ENCODE results near the gene JARID2.

JARID2 gene

GRCh38 chr6:15464211-15464725 lies 218.4 kb downstream of the JARID2 start:
- DNase-seq (ENCODE audit: low read depth) = no peak

GRCh38 chr6:15465212-15465611 lies 219.3 kb downstream of the JARID2 start:
- DNase-seq (ENCODE audit: low read depth) = no peak

DNA sequence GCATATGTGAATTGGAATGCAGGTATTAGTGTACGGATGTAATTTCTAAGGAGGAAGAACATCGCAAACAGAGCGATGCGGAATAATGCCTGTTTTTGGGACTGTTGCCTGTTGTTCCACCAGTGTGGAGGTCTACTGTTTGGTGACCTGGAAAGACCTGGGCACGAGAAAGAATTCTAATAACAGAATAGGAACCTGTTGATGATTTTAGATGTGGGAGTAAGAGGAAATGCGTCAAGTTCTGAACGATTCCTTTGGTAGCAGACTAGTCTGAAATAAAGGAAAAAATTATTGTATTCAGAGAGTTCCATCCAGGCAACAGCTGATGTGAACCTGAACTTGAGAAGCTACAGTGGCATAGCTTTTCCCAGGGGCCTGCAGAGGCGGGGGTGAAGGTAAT lies 224.9 kb downstream of the JARID2 start:
- no peak for DNase-seq (ENCODE audit: low read depth)

GRCh38 chr6:15472621-15473020 lies 226.8 kb downstream of the JARID2 start:
- no peak for DNase-seq (ENCODE audit: low read depth)

DNA sequence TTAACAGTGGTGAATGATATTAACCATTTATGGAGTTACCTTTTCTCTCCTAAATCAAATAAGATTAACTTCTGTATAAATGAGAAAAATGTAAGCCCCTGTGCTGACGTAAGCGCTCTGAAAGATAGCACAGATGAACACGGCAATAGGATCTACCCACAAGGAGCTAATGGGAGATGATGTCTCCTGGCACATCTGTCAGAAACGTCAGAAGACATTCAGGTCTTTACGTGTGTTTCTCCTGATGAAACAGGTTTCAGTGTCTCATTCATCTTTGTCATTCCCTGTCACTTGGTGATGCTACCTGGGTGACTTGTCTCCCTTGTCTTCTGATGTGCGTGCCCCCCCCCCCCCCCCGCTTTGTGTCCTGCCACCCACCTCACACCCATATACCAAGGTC lies 227.3 kb downstream of the JARID2 start:
- no peak for DNase-seq (ENCODE audit: low read depth)

DNA sequence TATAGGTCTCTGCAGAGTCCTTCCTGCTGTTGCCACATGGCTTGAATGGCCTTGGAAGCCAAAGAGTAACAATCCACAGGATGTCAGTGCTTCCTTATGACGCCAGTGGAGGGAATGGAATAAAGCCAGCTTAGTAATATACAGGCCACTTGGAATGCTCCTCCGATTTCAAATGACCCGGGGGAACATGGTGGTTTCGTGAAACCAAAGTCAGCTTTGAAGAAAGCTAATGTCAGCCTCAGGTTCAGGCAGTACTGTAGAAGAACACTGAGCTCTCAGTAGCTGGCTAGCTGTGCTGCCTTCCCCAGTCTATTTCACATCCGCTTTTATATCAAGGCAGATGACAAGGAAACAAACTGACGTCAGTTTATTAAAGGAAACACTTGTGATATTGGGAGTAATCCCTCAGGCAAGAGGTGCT lies 227.9 kb downstream of the JARID2 start:
- DNase-seq (ENCODE audit: low read depth) = peak; percentile 49

DNA sequence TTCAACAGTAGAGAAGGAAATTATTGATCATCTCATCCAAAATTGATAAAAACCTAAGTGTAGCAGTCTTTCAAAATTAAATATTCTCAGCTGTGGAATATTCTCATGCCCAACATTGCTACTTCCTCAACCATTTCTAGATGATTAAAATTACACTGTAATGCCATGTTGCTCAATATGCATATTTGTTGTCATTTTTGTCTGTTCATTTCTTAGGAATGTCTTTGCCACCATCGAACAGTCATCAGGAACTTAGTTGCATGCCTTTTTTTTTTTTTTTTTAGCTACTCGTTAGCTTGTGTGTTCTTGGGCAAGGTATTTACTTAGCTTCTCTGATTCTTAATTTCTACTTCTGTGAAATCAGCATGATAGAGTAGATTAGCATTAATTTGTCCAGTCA lies 228.3 kb downstream of the JARID2 start:
- DNase-seq (ENCODE audit: low read depth) = peak; percentile 57

GRCh38 chr6:15475261-15475660 lies 229.4 kb downstream of the JARID2 start:
- DNase-seq (ENCODE audit: low read depth) = no peak

DNA sequence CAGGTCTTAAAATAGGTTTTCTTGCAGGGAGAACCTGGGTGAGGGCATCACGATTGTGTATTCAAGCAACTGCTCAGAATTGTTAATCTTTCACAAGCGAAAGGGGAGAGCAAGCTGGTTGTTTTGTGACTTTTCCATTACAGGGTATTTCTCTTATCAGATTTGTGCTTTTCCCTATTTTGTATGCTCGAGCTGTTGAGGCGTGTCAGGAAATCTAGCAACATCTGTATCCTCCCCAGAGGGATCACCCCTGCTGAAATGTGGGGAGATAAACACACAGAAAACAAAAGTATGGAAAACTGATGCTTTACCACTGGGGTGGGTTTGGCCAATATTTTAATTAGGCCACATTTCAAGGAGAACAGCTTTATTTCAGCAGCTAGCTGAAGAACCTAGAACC lies 230.0 kb downstream of the JARID2 start:
- no peak for DNase-seq (ENCODE audit: low read depth)

- peak; percentile 40 for DNase-seq (ENCODE audit: low read depth)
Measured at GRCh38 chr6:15476631-15477380, 230.9 kb downstream of the JARID2 start.

- DNase-seq (ENCODE audit: low read depth) = no peak
Measured at GRCh38 chr6:15477746-15478145, 231.9 kb downstream of the JARID2 start.

- DNase-seq (ENCODE audit: low read depth) = no peak
Measured at GRCh38 chr6:15479761-15480160, 233.9 kb downstream of the JARID2 start.

DNA sequence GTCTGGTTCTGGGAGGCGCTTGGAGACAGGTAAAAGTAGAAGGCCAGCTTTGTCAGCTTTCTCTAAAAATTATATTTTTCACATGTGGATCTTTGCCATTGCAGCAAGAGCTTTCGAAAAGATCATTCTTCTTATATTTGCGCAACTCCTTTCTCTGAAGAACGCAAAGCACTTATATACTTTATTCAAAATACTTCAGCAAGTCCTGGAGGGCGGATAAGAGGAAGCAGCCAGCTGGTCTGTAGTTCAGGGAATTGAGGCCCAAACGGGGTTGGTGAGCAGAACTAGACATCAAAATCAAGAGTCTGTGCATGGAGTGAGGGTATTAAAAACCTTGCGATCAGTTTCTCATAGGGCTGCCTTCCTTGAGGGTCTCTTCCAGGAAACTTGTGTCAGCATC lies 234.7 kb downstream of the JARID2 start:
- DNase-seq (ENCODE audit: low read depth) = no peak

GRCh38 chr6:15481390-15482291 lies 235.8 kb downstream of the JARID2 start:
- DNase-seq (ENCODE audit: low read depth) = no peak

GRCh38 chr6:15483060-15483459 lies 237.2 kb downstream of the JARID2 start:
- DNase-seq (ENCODE audit: low read depth) = no peak

GRCh38 chr6:15484140-15484539 lies 238.3 kb downstream of the JARID2 start:
- DNase-seq (ENCODE audit: low read depth) = no peak

GRCh38 chr6:15484821-15485220 lies 239.0 kb downstream of the JARID2 start:
- DNase-seq (ENCODE audit: low read depth) = no peak

- no peak for DNase-seq (ENCODE audit: low read depth)
Measured at GRCh38 chr6:15485936-15486335, 240.1 kb downstream of the JARID2 start.

DNA sequence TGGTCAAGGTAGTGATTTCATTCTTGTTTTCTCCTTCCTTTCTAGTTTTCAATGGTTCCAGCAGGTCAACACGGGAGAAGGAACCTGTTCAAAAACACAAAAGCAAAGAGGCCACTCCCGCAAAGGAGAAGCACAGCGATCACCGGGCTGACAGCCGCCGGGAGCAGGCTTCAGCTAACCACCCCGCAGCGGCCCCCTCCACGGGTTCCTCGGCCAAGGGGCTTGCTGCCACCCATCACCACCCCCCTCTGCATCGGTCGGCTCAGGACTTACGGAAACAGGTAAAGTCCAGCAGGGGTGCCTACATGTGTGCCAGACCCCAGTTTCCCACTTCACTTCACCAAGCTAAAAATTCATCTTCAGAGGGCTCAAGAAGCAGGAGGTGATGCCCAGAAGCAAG lies 241.4 kb downstream of the JARID2 start:
- no peak for DNase-seq (ENCODE audit: low read depth)

- DNase-seq (ENCODE audit: low read depth) = no peak
Measured at GRCh38 chr6:15489261-15489962, 243.5 kb downstream of the JARID2 start.

GRCh38 chr6:15490242-15491100 lies 244.6 kb downstream of the JARID2 start:
- no peak for DNase-seq (ENCODE audit: low read depth)

All from iris pigment epithelial cell (primary cell).